Sigmoid colon (tissue), 7 donors: ENCODE data around the gene GRIK4. TPM values are rescaled to one million over a fixed set of nuclear protein-coding genes. Genes with fewer than 3 reads are reported as not detected.

Experiments used
- DNase-seq: peaks from one replicate; pipeline ENCODE4 v3.0.0-alpha.2; 2019
- H3K27ac ChIP-seq, 4 donors: fragments of 200-600 bp; sonication (generic); one replicate each; pipeline ENCODE4 v1.5.1; 2016 to 2019; ENCODE audit warnings: mild to moderate bottlenecking in 1 of 4
- H3K27me3 ChIP-seq, 3 donors: fragments of 200-600 bp; sonication (generic); one replicate each; pipeline ENCODE4 v1.5.1; 2019; ENCODE audit warnings: mild to moderate bottlenecking in 1 of 3
- H3K36me3 ChIP-seq, 4 donors: fragments of 200-600 bp; sonication (generic); one replicate each; pipeline ENCODE4 v1.5.1; 2016 to 2019
- H3K4me1 ChIP-seq, 4 donors: fragments of 200-600 bp; sonication (generic); one replicate each; pipeline ENCODE4 v1.5.1; 2017 to 2019
- H3K4me3 ChIP-seq, 4 donors: fragments of 200-600 bp; sonication (generic); one replicate each; pipeline ENCODE4 v1.5.1; 2017 to 2019; ENCODE audit warnings: mild to moderate bottlenecking in 2 of 4, moderate library complexity in 1 of 4
- H3K9me3 ChIP-seq, 4 donors: fragments of 200-600 bp in 3 of 4; sonication (generic) in 3 of 4; one replicate each; pipeline versions ENCODE4 v1.5.1 to v1.6.1; 2013 to 2019
- EP300 ChIP-seq, 4 donors: sonication (generic); formaldehyde crosslinking; IDR thresholded peaks; one replicate each; pipeline ENCODE4 v1.6.1; 2017; ENCODE audit warnings: antibody characterized with exemption in 4 of 4
- POLR2A ChIP-seq, 2 donors: fragments of 450-650 bp; IDR thresholded peaks; one replicate each; pipeline ENCODE4 v1.6.1; 2016; ENCODE audit warnings: antibody characterized with exemption in 2 of 2, mild to moderate bottlenecking in 2 of 2, moderate library complexity in 2 of 2
- POLR2AphosphoS5 ChIP-seq, 4 donors: sonication (generic); formaldehyde crosslinking; IDR thresholded peaks; one replicate each; pipeline ENCODE4 v1.6.1; 2017; ENCODE audit warnings: antibody characterized with exemption in 4 of 4
- WGBS, 2 donors: extraction: QIAGEN DNeasy Blood & Tissue Kit; methylation state at CpG; one replicate each; pipeline ENCODE4 v1.1.7; 2013; 5-methylcytosine and 5-hydroxymethylcytosine counted together
- intact Hi-C: fragments of 100-400 bp; cut with DNase I; formaldehyde crosslinking; loops from one replicate; pipeline ENCODE4 v1.15.1; 2023
- polyA plus RNA-seq, 3 donors: library from polyadenylated mRNA; stranded (reverse); fragments of 200-250 nt; gene quantifications; one replicate each; pipeline ENCODE4 v1.2.3, GENCODE V29; 2013
- total RNA-seq, 4 donors: library from RNA; depleted of rRNA; stranded (reverse); fragments of >200 nt; gene quantifications; one replicate each; pipeline ENCODE4 v1.1.0, GENCODE V29; 2016
- TF ChIP-seq, protein P1 (sequence below), 4 experiments: fragments of 450-650 bp in 3 of 4; fragments of 200-600 bp in 1 of 4; IDR thresholded peaks; one replicate each; pipeline ENCODE4 v1.5.1; 2016 to 2019; ENCODE audit warnings: antibody characterized with exemption in 4 of 4, mild to moderate bottlenecking in 3 of 4, moderate library complexity in 2 of 4
- donor health status: healthy with polysubstance abuse.
- donor health status: Bipolar disorder and iron deficiency.
- donor health status: healthy.

GRIK4 gene
- total and polyA plus RNA-seq, 7 donors, result 0.10 to 0.36 (median 0.27) TPM; not detected in 4

DNA sequence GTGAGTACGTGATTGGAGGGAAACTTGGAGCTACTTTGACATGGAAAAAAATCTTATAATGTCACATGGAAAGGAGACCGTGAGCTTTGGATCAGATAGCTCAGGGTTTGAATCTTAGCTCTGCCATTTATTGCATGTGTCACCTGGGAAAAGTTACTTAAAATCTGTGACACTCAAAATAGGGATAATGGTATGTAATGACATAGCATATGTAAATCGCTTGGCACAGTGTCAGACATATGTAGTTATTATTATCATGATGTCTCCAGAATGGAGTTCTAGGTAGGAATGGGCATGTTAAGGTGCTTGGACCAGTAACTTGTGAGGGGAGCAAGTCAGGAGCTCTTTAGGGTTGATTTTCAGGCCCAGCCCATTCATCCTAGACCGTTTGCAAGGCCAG lies 75.8 kb downstream of the GRIK4 start:
- H3K9me3 ChIP-seq, result peaks cover 0 to 7% (median 0%) of the 10 kb centered on the region in 4 donors
- TF ChIP-seq, protein P1, sequence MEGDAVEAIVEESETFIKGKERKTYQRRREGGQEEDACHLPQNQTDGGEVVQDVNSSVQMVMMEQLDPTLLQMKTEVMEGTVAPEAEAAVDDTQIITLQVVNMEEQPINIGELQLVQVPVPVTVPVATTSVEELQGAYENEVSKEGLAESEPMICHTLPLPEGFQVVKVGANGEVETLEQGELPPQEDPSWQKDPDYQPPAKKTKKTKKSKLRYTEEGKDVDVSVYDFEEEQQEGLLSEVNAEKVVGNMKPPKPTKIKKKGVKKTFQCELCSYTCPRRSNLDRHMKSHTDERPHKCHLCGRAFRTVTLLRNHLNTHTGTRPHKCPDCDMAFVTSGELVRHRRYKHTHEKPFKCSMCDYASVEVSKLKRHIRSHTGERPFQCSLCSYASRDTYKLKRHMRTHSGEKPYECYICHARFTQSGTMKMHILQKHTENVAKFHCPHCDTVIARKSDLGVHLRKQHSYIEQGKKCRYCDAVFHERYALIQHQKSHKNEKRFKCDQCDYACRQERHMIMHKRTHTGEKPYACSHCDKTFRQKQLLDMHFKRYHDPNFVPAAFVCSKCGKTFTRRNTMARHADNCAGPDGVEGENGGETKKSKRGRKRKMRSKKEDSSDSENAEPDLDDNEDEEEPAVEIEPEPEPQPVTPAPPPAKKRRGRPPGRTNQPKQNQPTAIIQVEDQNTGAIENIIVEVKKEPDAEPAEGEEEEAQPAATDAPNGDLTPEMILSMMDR (IDR thresholded peaks at IDR 0.05), result no peak
- TF ChIP-seq POLR2AphosphoS5 (IDR thresholded peaks at IDR 0.05) (no peak), POLR2A (IDR thresholded peaks at IDR 0.05) (no peak), EP300 (IDR thresholded peaks at IDR 0.05) (no peak)
- H3K36me3 ChIP-seq, result no peaks in the 10 kb centered on the region
- intact Hi-C loops, result no loop called here
- no peaks in the 10 kb centered on the region for H3K4me1 ChIP-seq
- no peak overlapping the region for H3K4me3 ChIP-seq
- 90 to 91% methylated on average over 4 of the region's 4 CpGs for WGBS, 2 donors
- DNase-seq, result no peak
- H3K27ac ChIP-seq, result no peak overlapping the region
- no peaks in the 10 kb centered on the region for H3K27me3 ChIP-seq

DNA sequence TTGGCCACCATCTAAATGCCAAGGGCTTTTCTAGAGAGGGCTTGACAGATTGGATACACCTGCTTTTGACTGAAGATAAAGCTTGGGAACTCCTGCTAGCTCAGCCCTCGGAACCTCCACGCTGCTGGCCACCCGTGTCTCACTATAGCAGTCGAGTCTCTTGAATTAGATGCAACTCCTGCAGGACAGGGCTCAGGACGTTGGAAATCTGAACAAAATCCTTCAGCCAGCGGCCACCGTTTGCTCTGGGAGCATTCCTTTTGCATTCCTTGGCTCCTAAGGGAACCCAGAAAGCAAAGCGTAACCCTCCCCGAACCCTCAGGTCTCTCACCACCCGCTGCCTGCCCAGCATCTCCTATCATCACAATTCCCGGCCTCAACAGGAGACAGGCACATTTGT lies 77.8 kb downstream of the GRIK4 start:
- H3K4me1 ChIP-seq, result no peaks in the 10 kb centered on the region
- intact Hi-C loops, result no loop called here
- no peak overlapping the region for H3K4me3 ChIP-seq
- TF ChIP-seq EP300 (IDR thresholded peaks at IDR 0.05) (no peak), POLR2AphosphoS5 (IDR thresholded peaks at IDR 0.05) (no peak), POLR2A (IDR thresholded peaks at IDR 0.05) (no peak)
- TF ChIP-seq, protein P1 (IDR thresholded peaks at IDR 0.05), result no peak
- no peaks in the 10 kb centered on the region for H3K27me3 ChIP-seq
- no peak for DNase-seq
- no peak overlapping the region for H3K27ac ChIP-seq
- H3K9me3 ChIP-seq, result peaks cover 0 to under 1% (median 0%) of the 10 kb centered on the region in 4 donors
- no peaks in the 10 kb centered on the region for H3K36me3 ChIP-seq
- WGBS, 2 donors, result 90 to 93% methylated on average over 11 of the region's 11 CpGs

DNA sequence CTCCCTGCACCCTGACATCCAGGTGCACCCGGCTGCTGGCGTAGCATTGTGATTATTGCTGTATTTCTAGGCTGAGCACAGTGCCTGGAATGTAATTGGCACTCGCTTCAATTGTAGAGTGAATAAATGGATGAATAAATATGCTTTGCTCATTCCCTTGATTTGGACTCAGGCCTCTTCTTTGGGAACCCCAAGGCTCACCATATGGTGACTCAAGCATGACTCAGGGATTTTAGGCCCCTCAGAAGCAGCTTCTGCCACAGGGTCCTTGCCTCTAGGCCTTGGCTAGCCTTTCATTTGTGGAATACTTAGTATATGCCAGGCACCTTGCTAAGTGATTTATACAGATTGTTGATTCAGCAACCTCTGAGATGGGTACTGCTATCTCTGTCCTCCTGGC lies 78.9 kb downstream of the GRIK4 start:
- WGBS, 2 donors, result 93 to 96% methylated on average over 3 of the region's 3 CpGs
- Histone ChIP-seq H3K27ac (no peak overlapping the region), H3K4me3 (no peak overlapping the region), H3K27me3 (no peaks in the 10 kb centered on the region), H3K9me3 (no peaks in the 10 kb centered on the region), H3K36me3 (no peaks in the 10 kb centered on the region), H3K4me1 (no peaks in the 10 kb centered on the region)
- DNase-seq, result no peak
- intact Hi-C loops, result no loop called here
- TF ChIP-seq, protein P1 (IDR thresholded peaks at IDR 0.05), result no peak
- no peak for TF ChIP-seq POLR2A (IDR thresholded peaks at IDR 0.05)
- TF ChIP-seq EP300 (IDR thresholded peaks at IDR 0.05), result no peak
- no peak for TF ChIP-seq POLR2AphosphoS5 (IDR thresholded peaks at IDR 0.05)

DNA sequence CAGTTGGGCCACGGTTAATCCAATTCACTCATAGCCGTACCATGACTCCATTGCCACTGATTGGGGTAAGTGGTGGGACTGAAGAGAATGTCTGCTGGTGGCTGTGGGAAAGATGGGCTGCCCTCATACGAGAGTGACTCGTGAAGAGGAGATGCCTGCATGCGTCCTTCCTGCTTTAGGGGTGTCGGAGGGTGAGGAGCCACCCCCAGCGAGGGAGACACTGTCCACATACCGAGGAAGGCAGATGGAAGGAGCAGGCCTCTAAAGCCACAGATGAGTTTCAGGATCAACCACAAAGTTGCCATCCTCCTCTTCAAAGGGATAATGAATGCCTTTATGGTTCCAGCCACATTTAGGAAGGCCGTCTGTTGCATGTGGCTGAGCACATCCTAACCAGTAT lies 83.2 kb downstream of the GRIK4 start:
- Histone ChIP-seq H3K4me3 (no peak overlapping the region), H3K36me3 (no peaks in the 10 kb centered on the region), H3K4me1 (no peaks in the 10 kb centered on the region), H3K9me3 (no peaks in the 10 kb centered on the region), H3K27me3 (no peaks in the 10 kb centered on the region), H3K27ac (no peak overlapping the region)
- DNase-seq, result no peak
- 87 to 91% methylated on average over 9 of the region's 9 CpGs for WGBS, 2 donors
- intact Hi-C loops, result no loop called here
- TF ChIP-seq POLR2AphosphoS5 (IDR thresholded peaks at IDR 0.05) (no peak), EP300 (IDR thresholded peaks at IDR 0.05) (no peak), POLR2A (IDR thresholded peaks at IDR 0.05) (no peak)
- TF ChIP-seq, protein P1 (IDR thresholded peaks at IDR 0.05), result no peak

DNA sequence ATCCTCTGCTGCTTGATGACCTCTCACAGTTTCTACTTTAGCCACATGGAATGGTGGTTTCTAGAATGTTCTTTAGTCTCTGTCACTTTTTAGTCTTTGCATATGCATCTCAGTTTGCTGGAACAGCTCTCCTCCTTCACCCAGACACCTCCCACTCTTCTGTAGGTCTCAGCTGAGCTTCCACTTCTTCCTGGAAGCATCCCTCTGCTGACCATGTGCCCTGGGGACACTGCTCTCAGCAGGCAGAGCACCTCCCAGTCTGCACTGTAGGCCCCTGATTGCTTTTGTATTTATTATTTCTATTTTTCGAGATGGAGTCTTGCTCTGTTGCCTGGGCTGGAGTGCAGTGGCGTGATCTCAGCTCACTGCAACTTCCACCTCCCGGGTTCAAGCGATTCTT lies 84.0 kb downstream of the GRIK4 start:
- no peaks in the 10 kb centered on the region for H3K4me1 ChIP-seq
- 88 to 90% methylated on average over 4 of the region's 4 CpGs for WGBS, 2 donors
- no peak for DNase-seq
- TF ChIP-seq POLR2A (IDR thresholded peaks at IDR 0.05), result no peak
- TF ChIP-seq POLR2AphosphoS5 (IDR thresholded peaks at IDR 0.05), result no peak
- no peak for TF ChIP-seq EP300 (IDR thresholded peaks at IDR 0.05)
- TF ChIP-seq, protein P1 (IDR thresholded peaks at IDR 0.05), result no peak
- no peaks in the 10 kb centered on the region for H3K27me3 ChIP-seq
- no peak overlapping the region for H3K4me3 ChIP-seq
- no peaks in the 10 kb centered on the region for H3K9me3 ChIP-seq
- intact Hi-C loops, result no loop called here
- no peaks in the 10 kb centered on the region for H3K36me3 ChIP-seq
- no peak overlapping the region for H3K27ac ChIP-seq
